B cell (primary cell): ENCODE measurements around the gene LY9.

ENCODE experiments used
- EZH2 ChIP-seq: IDR thresholded peaks from 2 replicates; pipeline ENCODE4 v1.6.1; 2012; ENCODE audit warnings: borderline replicate concordance, low read depth, mild to moderate bottlenecking, moderate library complexity, low read length; ENCODE audit not compliant: insufficient read depth, poor library complexity, severe bottlenecking
- TF ChIP-seq, protein P1 (sequence below): fragments of 200-600 bp; IDR thresholded peaks from one replicate; pipeline ENCODE4 v1.8.0; 2022; ENCODE audit warnings: antibody characterized with exemption, mild to moderate bottlenecking

DNA sequence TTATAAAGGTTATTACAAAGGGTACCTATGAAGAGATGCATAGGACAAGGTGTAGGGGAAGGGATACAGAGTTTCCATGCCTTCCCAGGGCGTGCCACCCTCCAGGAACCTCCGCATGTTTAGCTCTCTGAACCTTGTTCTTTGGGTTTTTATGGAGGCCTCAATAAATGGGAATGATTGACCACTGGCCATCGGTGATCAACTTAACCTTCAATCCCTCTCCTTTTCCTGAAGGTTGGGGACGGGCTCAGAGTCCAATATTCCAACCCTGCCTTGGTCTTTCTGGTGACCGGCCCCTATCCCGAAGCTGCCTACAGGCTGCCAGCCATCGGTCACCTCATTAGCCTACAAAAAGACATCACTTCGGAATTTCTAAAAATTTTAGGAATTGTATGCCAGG, 55.0 kb downstream of the LY9 start:
- TF ChIP-seq EZH2 = no peak
- TF ChIP-seq, protein P1, sequence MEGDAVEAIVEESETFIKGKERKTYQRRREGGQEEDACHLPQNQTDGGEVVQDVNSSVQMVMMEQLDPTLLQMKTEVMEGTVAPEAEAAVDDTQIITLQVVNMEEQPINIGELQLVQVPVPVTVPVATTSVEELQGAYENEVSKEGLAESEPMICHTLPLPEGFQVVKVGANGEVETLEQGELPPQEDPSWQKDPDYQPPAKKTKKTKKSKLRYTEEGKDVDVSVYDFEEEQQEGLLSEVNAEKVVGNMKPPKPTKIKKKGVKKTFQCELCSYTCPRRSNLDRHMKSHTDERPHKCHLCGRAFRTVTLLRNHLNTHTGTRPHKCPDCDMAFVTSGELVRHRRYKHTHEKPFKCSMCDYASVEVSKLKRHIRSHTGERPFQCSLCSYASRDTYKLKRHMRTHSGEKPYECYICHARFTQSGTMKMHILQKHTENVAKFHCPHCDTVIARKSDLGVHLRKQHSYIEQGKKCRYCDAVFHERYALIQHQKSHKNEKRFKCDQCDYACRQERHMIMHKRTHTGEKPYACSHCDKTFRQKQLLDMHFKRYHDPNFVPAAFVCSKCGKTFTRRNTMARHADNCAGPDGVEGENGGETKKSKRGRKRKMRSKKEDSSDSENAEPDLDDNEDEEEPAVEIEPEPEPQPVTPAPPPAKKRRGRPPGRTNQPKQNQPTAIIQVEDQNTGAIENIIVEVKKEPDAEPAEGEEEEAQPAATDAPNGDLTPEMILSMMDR = no peak
